GM21526 (cell line): ENCODE results near the gene PNKD.
A peak's percentile ranks its signal among the peaks of the same experiment; 100 is the strongest.
"Not testable (repeated sequence)": the region's sequence is repeated elsewhere in the genome, so short reads cannot be mapped to it uniquely, and the experiment has no call there.

Source experiments
- ATAC-seq: cut with Tn5 transposase; IDR thresholded peaks from one replicate; pipeline ENCODE4 v1.9.1; 2021; ENCODE audit warnings: moderate library complexity; ENCODE audit not compliant: unreplicated experiment, low FRiP score

PNKD gene

DNA sequence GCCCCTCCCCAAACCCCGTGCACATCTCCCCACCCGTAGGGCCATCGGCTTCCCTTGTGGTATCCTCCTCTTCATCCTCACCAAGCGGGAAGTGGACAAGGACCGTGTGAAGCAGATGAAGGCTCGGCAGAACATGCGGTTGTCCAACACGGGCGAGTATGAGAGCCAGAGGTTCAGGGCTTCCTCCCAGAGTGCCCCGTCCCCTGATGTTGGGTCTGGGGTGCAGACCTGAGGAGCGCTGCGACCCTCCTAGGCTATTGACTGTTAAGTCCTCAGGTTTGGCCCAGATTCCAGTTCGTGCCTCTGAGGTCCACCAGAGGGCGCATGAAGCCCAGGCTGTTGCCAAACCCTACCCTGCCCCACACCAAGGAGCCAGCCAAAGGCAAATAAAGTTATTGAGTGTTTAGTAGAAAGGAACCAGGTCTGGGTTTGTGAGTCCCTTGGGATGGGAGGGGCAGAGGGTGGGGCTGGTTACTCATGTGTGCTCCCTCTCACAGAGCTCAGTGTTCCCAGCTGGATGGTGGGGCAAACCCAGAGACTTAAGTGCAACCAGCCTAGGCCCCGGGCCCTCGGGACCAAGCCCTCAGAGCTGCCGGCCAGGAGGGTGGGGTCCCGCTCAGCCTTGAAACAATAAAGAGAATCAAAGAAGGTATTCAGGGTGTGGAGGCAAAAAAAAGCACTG is 2.4 kb downstream of the PNKD start:
- ATAC-seq, result no peak

DNA sequence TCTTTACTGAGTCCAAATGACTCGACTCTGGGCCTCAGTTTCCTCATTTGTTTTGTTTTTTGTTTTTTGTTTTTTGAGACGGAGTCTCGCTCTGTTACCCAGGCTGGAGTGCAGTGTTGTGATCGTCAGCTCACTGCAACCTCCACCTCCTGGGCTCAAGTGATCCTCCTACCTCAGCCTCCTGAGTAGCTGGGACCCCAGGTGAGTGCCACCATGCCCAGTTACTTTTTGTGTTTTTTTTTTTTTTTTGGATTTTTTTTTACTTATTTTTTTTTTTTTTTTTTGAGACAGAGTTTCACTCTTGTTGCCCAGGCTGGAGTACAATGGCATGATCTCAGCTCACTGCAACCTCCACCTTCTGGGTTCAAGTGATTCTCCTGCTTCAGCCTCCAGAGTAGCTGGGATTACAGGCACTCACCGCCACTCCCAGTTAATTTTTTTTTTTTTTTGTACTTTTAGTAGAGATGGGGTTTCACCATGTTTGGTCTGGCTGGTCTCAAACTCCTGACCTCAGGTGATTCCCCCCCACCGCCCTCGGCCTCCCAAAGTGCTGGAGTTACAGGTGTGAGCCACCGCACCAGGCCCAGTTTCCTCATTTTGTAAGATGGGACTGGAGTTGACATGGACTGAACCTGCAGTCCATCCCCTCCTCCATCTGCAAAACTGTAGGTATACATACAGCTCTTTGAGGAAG is 3.0 kb downstream of the PNKD start:
- ATAC-seq, result not testable (repeated sequence)

GRCh38 chr2:218273908-218274249 is 3.6 kb downstream of the PNKD start:
- ATAC-seq, result no peak

DNA sequence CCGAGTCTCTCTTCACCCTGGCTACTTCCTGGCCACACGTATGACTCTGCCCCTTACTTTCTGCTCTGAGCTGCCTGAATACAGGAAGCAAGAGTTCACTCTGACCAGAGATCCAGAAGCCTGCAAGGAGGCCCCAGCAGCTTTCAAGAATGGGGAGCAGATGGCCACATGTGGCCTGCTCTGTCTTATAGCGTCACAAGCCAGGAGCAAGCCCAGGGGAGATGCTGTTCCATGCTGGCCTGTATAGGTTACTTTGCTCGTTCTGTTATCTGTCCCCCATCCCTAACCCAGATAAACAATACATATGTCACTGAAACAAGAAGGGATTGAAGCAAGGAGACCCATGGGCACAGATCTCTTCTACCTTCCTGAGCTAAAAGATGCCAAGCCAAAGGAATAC is 4.3 kb downstream of the PNKD start:
- no peak for ATAC-seq

DNA sequence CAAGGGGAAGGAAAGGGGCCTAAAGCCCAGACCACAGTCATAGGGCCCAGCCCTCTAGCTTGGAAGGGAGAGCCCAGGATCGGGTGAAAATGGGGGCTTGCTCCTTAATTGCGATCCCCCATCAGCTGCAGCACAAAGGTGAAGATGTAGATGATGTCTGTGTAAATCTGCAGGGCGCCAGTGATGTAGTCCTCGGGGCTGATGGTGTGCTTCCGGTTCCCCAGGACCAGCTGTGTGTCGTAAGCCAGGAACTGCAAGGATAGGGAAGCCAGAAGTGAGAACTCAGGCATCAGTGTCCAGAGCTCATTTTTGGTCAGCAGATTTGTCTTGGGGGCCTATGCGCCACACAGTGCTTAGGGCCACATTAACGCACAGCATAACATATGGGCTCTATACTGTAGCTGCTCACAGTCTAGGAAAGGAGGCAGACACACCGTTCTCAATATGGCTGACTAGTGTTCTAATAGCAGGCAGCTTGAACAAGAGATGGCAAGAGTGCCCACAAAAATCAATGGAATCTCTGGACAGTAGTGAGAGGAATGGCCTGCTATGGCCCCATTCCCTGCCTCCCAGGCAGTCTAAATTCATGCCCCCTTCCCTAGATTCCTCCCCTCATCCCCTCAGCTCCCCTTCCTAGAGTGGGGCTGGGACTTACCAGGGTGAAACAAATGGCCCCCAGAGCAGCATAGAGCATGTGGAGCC is 5.2 kb downstream of the PNKD start:
- no peak for ATAC-seq

GRCh38 chr2:218276986-218277755 is 6.9 kb downstream of the PNKD start:
- no peak for ATAC-seq

DNA sequence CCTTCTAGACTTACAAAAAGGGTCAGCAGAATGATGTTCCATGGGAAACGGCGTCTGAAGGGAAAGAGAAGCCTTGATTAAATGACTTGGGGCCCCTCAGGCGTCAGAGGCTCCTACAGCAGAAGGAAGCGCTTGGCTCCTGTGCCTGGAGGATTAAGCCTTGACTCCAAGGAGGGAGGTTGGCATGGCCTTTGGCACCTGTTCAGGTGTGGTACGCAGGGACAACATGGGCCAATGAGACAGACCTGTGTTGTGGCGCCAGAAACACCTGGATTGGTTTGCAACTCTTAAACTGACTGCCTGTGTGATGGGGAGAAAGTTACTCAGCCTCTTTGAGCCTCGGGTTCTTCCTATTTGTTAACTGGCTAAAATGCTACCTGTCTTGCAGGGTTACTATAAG is 7.6 kb downstream of the PNKD start:
- no peak for ATAC-seq

- no peak for ATAC-seq
These were observed 8.4 kb downstream of the PNKD start for GRCh38 chr2:218278531-218279360.

- ATAC-seq, result no peak
These were observed 10.0 kb downstream of the PNKD start for GRCh38 chr2:218280260-218280870.

DNA sequence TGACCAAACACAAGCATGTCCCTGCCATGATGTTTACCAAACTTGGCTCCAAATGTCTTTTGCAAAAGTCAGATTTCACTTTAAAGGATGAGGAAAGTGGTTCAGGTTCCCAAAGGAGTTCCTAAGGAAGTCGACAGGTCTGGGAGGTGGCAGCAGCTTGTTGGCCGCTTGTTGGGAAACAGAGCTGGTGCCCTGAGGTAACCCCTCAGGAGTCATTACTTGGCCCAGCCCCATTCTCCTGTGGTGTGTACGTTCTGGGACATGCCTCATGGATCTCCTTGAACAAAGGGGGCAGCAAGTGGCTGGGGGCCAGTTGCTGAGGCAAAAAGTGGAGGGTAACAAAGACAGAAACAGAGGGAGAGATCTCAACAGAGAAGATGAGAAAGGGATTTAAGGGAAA is 11.1 kb downstream of the PNKD start:
- no peak for ATAC-seq

DNA sequence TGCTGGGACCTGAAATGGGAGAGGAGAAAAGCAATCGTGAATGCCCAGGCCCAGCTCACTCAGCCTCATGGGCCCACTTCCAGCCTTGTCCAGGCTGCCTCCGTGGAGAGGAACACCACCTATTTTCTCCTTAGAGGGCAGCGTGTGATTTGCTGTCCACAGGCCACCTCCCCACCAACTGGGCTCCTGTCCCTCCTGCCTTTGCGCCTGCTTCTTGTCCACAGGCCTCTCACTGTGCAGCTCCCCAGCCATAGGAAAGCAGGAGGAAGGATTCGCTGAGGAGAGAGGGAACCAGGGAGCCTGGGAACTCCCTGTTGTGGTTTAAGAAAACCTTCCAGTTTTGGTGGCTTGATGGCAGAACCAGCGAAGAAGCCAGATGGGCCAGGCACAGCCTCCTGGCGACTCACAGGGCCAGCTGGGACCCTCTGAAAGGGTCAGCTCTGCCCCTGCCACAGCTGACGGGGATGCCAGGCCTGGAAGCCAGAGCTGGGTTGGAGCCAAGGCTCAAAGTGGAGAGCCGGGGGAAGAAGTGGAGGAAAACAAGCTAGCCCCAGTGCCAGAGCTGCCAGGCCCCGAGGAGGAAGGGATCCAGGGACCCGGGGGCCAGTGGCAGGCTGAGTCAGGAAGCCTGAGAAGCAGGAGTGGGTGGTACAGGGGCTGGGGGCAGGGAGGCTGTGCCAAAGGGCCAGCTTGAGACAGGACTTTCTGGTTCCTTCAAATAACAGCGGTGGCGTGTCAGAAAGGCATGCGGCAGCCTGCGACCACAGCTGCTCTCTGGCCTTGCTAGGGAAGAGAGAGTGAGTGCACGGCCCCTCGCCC is 12.1 kb downstream of the PNKD start:
- ATAC-seq, result no peak

DNA sequence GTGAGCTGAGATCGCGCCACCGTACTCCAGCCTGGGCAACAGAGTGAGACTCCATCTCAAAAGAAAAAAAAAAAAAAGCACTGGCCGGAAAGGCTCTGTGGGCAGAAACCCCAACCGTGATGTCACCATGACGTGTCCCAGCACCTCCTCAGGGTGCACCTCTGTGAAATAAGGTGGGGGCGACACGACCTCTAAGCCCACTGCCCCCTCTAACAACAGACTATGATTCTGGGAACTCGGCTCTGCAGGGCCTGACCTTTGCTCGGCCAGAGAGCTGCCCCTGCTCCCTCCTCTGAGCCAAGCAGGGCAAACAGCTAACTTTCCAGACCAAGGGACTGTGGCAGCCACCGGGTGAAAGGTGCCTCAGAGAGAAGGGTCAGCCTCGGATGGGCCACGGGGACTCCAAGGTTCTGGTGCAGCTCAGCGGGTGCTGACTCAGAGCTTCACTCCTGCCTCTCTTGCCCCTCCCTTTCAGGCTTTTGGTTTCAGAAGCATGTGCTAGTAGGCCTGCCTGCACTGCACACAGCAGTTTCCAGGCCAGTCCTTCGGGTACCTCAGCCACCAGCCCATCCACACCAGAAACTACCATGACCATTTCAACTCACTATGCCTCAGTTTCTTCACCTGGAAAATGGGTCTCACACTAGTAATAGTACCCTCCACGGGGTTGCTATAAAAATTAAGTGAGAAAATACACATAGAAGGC is 13.9 kb downstream of the PNKD start:
- peak; percentile 55 for ATAC-seq

DNA sequence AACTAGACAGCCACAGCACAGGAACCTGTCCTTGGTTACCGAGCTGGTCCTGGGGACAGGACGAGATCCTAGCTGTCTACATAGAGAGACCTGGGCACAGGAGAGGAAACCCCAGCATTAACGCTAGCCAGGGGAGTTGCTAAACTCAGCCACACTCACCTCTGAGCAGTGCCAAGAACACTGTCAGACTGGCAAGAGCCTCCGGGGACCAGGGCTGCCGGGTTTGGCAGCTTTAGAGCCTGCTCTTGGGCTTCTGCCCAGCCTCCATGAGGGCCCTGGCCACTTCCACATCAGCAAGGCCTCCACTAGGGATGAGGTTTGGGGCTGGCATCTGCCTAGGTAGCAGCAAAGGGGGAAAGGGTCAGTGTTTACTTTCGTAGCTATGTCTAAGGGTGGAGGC is 15.3 kb downstream of the PNKD start:
- ATAC-seq, result no peak

DNA sequence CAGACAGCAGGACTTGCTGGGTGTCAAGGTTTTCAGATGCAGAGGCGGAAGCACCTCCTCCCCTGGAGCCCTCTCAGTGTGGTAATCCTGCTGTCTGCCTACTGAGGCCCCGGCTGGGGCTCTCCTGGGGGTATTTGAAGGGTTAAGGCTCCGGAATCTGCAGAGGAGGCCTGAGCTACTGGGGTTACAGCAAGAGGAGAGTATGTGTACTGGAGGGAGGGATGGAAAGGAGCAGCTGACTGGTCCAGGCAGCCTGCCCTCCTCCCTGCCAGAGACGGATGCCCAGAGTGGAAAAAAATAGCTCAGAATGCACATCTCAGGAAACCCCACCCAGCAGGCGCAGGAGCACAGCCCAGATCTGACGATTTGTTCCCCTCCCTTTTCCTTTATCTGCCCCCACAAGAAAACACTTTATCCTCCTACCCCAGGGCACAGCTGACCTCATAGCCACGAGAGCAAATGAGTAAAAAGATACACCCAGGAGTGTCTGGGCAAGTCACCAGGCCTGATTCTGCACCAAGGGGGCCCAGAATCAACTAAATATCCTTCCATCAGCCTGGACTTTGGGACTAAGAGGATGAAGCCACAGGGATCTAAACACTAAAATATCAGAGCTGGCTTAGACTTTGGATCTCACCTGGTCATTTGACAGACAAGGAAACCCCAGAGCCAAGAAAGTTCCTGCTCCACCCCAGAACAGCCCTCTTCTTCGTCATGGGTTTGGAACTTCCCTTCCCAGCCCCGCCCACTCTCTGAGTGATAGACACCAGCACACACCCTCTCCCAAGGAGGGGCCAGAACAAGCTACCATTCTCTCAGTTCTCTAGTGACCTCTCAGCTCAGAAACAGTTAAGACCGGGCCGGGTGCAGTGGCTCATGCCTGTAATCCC is 16.5 kb downstream of the PNKD start:
- ATAC-seq, result peak; percentile 58

- ATAC-seq, result no peak
These were observed 19.5 kb downstream of the PNKD start for GRCh38 chr2:218289639-218290315.

GRCh38 chr2:218290316-218291261 is 20.3 kb downstream of the PNKD start:
- no peak for ATAC-seq
